GM18909 (cell line): ENCODE results near the gene CELF5.
"Not testable (repeated sequence)": the region's sequence is repeated elsewhere in the genome, so short reads cannot be mapped to it uniquely, and the experiment has no call there.

ENCODE experiments used
- ATAC-seq: cut with Tn5 transposase; IDR thresholded peaks from one replicate; pipeline ENCODE4 v1.9.1; 2021; ENCODE audit warnings: mild to moderate bottlenecking; ENCODE audit not compliant: unreplicated experiment, poor library complexity

The CELF5 gene

GRCh38 chr19:3335431-3336350 lies 111.2 kb downstream of the CELF5 start:
- no peak for ATAC-seq

GRCh38 chr19:3336351-3336679 lies 111.9 kb downstream of the CELF5 start:
- no peak for ATAC-seq

- no peak for ATAC-seq
Measured at GRCh38 chr19:3336680-3337523, 112.4 kb downstream of the CELF5 start.

- no peak for ATAC-seq
Measured at GRCh38 chr19:3338541-3339181, 114.2 kb downstream of the CELF5 start.

GRCh38 chr19:3340340-3340739 lies 115.9 kb downstream of the CELF5 start:
- ATAC-seq = no peak

GRCh38 chr19:3342246-3342645 lies 117.8 kb downstream of the CELF5 start:
- ATAC-seq = no peak

- ATAC-seq = not testable (repeated sequence)
Measured at GRCh38 chr19:3342962-3343361, 118.5 kb downstream of the CELF5 start.

- no peak for ATAC-seq
Measured at GRCh38 chr19:3343619-3344502, 119.4 kb downstream of the CELF5 start.

GRCh38 chr19:3344608-3345598 lies 120.4 kb downstream of the CELF5 start:
- no peak for ATAC-seq

- no peak for ATAC-seq
Measured at GRCh38 chr19:3345850-3346460, 121.5 kb downstream of the CELF5 start.
